Raji (cell line): ENCODE results near the gene AMPD3.

Experiments used
- POLR2A ChIP-seq: IDR thresholded peaks from 2 replicates; pipeline ENCODE4 v1.6.1; 2011; ENCODE audit warnings: low read depth, low read length, control low read depth; ENCODE audit not compliant: insufficient read depth

The AMPD3 gene

GRCh38 chr11:10478066-10478465 lies 23.0 kb downstream of the AMPD3 start:
- no peak for TF ChIP-seq POLR2A

GRCh38 chr11:10478574-10479550 lies 23.8 kb downstream of the AMPD3 start:
- TF ChIP-seq POLR2A: no peak

GRCh38 chr11:10480026-10480425 lies 25.0 kb downstream of the AMPD3 start:
- no peak for TF ChIP-seq POLR2A

- no peak for TF ChIP-seq POLR2A
Measured at GRCh38 chr11:10480760-10481159, 25.7 kb downstream of the AMPD3 start.

GRCh38 chr11:10481560-10482349 lies 26.7 kb downstream of the AMPD3 start:
- TF ChIP-seq POLR2A: no peak

- no peak for TF ChIP-seq POLR2A
Measured at GRCh38 chr11:10483174-10483573, 28.1 kb downstream of the AMPD3 start.

GRCh38 chr11:10483584-10483983 lies 28.5 kb downstream of the AMPD3 start:
- no peak for TF ChIP-seq POLR2A

- no peak for TF ChIP-seq POLR2A
Measured at GRCh38 chr11:10484461-10485180, 29.6 kb downstream of the AMPD3 start.

GRCh38 chr11:10485646-10486045 lies 30.6 kb downstream of the AMPD3 start:
- no peak for TF ChIP-seq POLR2A

- TF ChIP-seq POLR2A: no peak
Measured at GRCh38 chr11:10486161-10486840, 31.2 kb downstream of the AMPD3 start.

GRCh38 chr11:10487002-10487647 lies 32.1 kb downstream of the AMPD3 start:
- TF ChIP-seq POLR2A: no peak

GRCh38 chr11:10488121-10488933 lies 33.3 kb downstream of the AMPD3 start:
- no peak for TF ChIP-seq POLR2A

- TF ChIP-seq POLR2A: no peak
Measured at GRCh38 chr11:10488934-10489691, 34.0 kb downstream of the AMPD3 start.
